ENCODE data around the gene SLC17A5.

GRCh38 chr6:73612611-73613010 lies 41.2 kb downstream of the SLC17A5 start:
- TF ChIP-seq POLR2A (conservative IDR thresholded peaks at IDR 0.05) = no peak
- no peak for TF ChIP-seq CTCF (IDR thresholded peaks at IDR 0.05 in 2 of 3, conservative IDR thresholded peaks at IDR 0.05 in 1 of 3; ENCODE audit: insufficient read depth in 2 of 3, low read depth in 1 of 3, low read length in 3 of 3)
- no peak for TF ChIP-seq ZNF507 (tag; conservative IDR thresholded peaks at IDR 0.05)
- TF ChIP-seq POLR2AphosphoS5 (IDR thresholded peaks at IDR 0.05; ENCODE audit: control insufficient read depth, insufficient read depth, low read depth, low read length) = no peak
- TF ChIP-seq TRIM25 (IDR thresholded peaks at IDR 0.05; ENCODE audit: borderline replicate concordance) = no peak
- no peak for TF ChIP-seq GATA2 (CRISPR knock-in tag; IDR thresholded peaks at IDR 0.05)
- TF ChIP-seq E2F5 (CRISPR knock-in tag; IDR thresholded peaks at IDR 0.05) = no peak
- TF ChIP-seq PML (IDR thresholded peaks at IDR 0.05; ENCODE audit: low read length) = no peak

Data from K562 (cell line).